H1 (cell line): Measurements from ENCODE around the gene TMEM54. TPM values are rescaled to one million over a fixed set of nuclear protein-coding genes. Genes with fewer than 3 reads are reported as not detected.
A peak's percentile ranks its signal among the peaks of the same experiment; 100 is the strongest.

Experiments used
- BACH1 ChIP-seq: IDR thresholded peaks from 2 replicates; pipeline ENCODE4 v1.6.1; 2012; ENCODE audit warnings: low read length, improper control_type of control experiment
- BRCA1 ChIP-seq: IDR thresholded peaks from 2 replicates; pipeline ENCODE4 v1.6.1; 2012; ENCODE audit warnings: low read depth, low read length, improper control_type of control experiment
- CEBPB ChIP-seq: IDR thresholded peaks from 2 replicates; pipeline ENCODE4 v1.6.1; 2012; ENCODE audit warnings: low read depth, low read length
- CTBP2 ChIP-seq: IDR thresholded peaks from 2 replicates; pipeline ENCODE4 v1.7.0; 2011; ENCODE audit warnings: borderline replicate concordance, mild to moderate bottlenecking, moderate library complexity, mixed read lengths, low read length; ENCODE audit not compliant: insufficient read depth, insufficient read length
- EGR1 ChIP-seq: IDR thresholded peaks from 2 replicates; pipeline ENCODE4 v1.6.1; 2011; ENCODE audit warnings: low read depth, low read length, borderline replicate concordance
- FOSL1 ChIP-seq: IDR thresholded peaks from 2 replicates; pipeline ENCODE4 v1.6.1; 2011; ENCODE audit warnings: mild to moderate bottlenecking, low read depth, low read length, moderate library complexity; ENCODE audit not compliant: insufficient read depth
- GTF2F1 ChIP-seq: IDR thresholded peaks from 2 replicates; pipeline ENCODE4 v1.6.1; 2012; ENCODE audit warnings: low read depth, low read length, improper control_type of control experiment, borderline replicate concordance
- JUND ChIP-seq: IDR thresholded peaks from 2 replicates; pipeline ENCODE4 v1.6.1; 2011; ENCODE audit warnings: mild to moderate bottlenecking, improper control_type of control experiment, low read length
- KDM4A ChIP-seq: IDR thresholded peaks from one replicate; pipeline ENCODE4 v1.7.1; 2012; ENCODE audit warnings: low read depth, mild to moderate bottlenecking, moderate library complexity, low read length, inconsistent platforms; ENCODE audit not compliant: severe bottlenecking
- KDM5A ChIP-seq: fragments of 200-600 bp; IDR thresholded peaks from 2 replicates; pipeline ENCODE4 v1.7.1; 2012; ENCODE audit warnings: mild to moderate bottlenecking, low read length, inconsistent platforms, mixed read lengths
- NRF1 ChIP-seq: IDR thresholded peaks from 2 replicates; pipeline ENCODE4 v1.6.1; 2011; ENCODE audit warnings: mild to moderate bottlenecking, low read depth, low read length, improper control_type of control experiment
- PHF8 ChIP-seq: fragments of 200-600 bp; sonication (generic); conservative IDR thresholded peaks from 2 replicates; pipeline ENCODE4 v1.7.1; 2012; ENCODE audit warnings: low read depth, mild to moderate bottlenecking, inconsistent platforms, low read length, moderate library complexity
- POLR2A ChIP-seq, 2 experiments: IDR thresholded peaks; 1 replicate in 1 of 2; 2 replicates in 1 of 2; pipeline ENCODE4 v1.6.1; 2011; ENCODE audit warnings: low read depth in 2 of 2, low read length in 2 of 2, mild to moderate bottlenecking in 2 of 2; ENCODE audit errors: control extremely low read depth in 1 of 2
- POU5F1 ChIP-seq: IDR thresholded peaks from 2 replicates; pipeline ENCODE4 v1.6.1; 2011; ENCODE audit warnings: low read depth, mild to moderate bottlenecking, low read length, moderate library complexity
- RAD21 ChIP-seq, 2 experiments: IDR thresholded peaks in 1 of 2; conservative IDR thresholded peaks in 1 of 2; 2 replicates each; pipeline ENCODE4 v1.6.1; 2011; ENCODE audit warnings: low read depth in 2 of 2, low read length in 2 of 2, improper control_type of control experiment in 1 of 2, inconsistent platforms in 1 of 2, mild to moderate bottlenecking in 1 of 2, moderate library complexity in 1 of 2
- RBBP5 ChIP-seq: IDR thresholded peaks from 2 replicates; pipeline ENCODE4 v1.7.1; 2012; ENCODE audit warnings: low read depth, mild to moderate bottlenecking, inconsistent platforms, low read length, moderate library complexity, borderline replicate concordance
- RFX5 ChIP-seq: IDR thresholded peaks from 2 replicates; pipeline ENCODE4 v1.6.1; 2011; ENCODE audit warnings: low read depth, low read length, improper control_type of control experiment, borderline replicate concordance
- RXRA ChIP-seq: IDR thresholded peaks from 2 replicates; pipeline ENCODE4 v1.6.1; 2011; ENCODE audit warnings: low read depth, mild to moderate bottlenecking, low read length, moderate library complexity; ENCODE audit not compliant: insufficient read depth
- SP2 ChIP-seq: IDR thresholded peaks from 2 replicates; pipeline ENCODE4 v1.6.1; 2012; ENCODE audit warnings: mild to moderate bottlenecking, low read length, inconsistent platforms
- SP4 ChIP-seq: IDR thresholded peaks from 2 replicates; pipeline ENCODE4 v1.6.1; 2012; ENCODE audit warnings: low read length, inconsistent platforms
- SUZ12 ChIP-seq: fragments of 200-600 bp; sonication (generic); IDR thresholded peaks from 2 replicates; pipeline ENCODE4 v1.6.1; 2012; ENCODE audit warnings: mild to moderate bottlenecking, inconsistent platforms, low read length, moderate library complexity, mixed read lengths
- TEAD4 ChIP-seq: IDR thresholded peaks from 2 replicates; pipeline ENCODE4 v1.6.1; 2012; ENCODE audit warnings: low read depth, low read length, inconsistent platforms, mixed read lengths
- YY1 ChIP-seq: IDR thresholded peaks from 2 replicates; pipeline ENCODE4 v1.6.1; 2011; ENCODE audit warnings: low read depth, mild to moderate bottlenecking, low read length
- polyA plus RNA-seq, 7 experiments: library from polyadenylated mRNA; depleted of rRNA in 3 of 7; stranded (reverse) in 5 of 7; unstranded in 2 of 7; fragments of >200 nt in 5 of 7; fragments of 200-250 nt in 2 of 7; gene quantifications; 1 replicate in 5 of 7; 2 replicates in 1 of 7; 4 replicates in 1 of 7; pipeline versions ENCODE4 v1.2.1 to v1.2.3, GENCODE V29; 2011 to 2013; ENCODE audit warnings: missing spikeins in 2 of 7, mixed read lengths in 2 of 7
- total RNA-seq: library from RNA; stranded (reverse); fragmentation: NEBNext Ultra II Directional; extraction: Animal tissue kit (Norgen Biotek cat#: 25700); gene quantifications from 2 replicates; pipeline ENCODE4 v1.2.1, GENCODE V29; 2021
- TF ChIP-seq, protein P1 (sequence below): IDR thresholded peaks from 2 replicates; pipeline ENCODE4 v1.6.1; 2011; ENCODE audit warnings: low read depth, mild to moderate bottlenecking, low read length; ENCODE audit not compliant: insufficient read depth

Gene TMEM54
- total and polyA plus RNA-seq, 2 of the 8 experiments (the other 6 are each of a cell fraction or from before 2014, with no cell fraction given), result 9.5 to 58.7 TPM

DNA sequence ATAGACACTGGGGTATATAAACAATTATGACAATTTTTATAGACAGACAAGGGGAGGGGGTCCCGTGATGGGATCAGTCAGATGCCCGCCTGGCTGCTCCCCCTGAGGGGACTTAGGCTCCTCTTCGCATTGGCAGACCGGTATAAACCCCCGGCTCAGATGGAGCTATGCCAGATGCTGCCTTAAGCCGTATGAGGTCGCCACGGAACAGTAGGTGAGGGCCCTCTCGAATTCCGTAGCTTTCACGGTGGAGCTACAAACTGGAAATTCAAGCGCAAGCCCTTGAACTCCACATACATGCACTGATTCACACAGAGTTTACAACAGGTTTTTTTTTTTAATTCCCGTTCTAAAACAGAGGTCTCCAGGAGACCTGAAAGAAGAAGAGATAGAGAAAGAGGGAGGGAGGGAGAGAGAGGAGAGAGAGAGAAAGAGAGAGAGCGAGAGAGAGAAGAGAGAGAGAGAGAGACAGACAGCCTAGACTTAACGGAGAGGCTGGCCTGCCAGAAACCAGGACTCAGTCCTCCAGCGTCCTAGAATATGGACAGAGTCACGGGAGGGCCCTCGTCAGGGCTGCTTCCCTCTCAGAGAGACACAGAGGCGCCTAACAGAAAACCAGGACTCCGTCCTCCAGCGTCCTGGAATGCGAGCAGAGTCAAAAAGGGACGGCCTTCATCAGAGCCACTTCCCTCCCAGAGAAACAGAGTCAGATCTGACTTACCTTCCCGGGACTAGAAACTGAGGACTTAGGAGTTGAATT lies 24.4 kb upstream of the TMEM54 start (continued):
- TF ChIP-seq FOSL1 (no peak), JUND (peak; percentile 33; the same call in 1 of the 2 replicates), SUZ12 (peak; percentile 35; the same call in 1 of the 2 replicates), POLR2A (IDR thresholded peaks at IDR 0.05; ENCODE audit: control extremely low read depth in 1 of 2, low read depth in 2 of 2, low read length in 2 of 2) (no peak), KDM4A (peak; percentile 64), RFX5 (no peak), SP4 (no peak), EGR1 (0 out of 2 replicates have a peak, but pooled peaks have one; percentile 42), KDM5A (no peak), PHF8 (no peak), BRCA1 (no peak), CTBP2 (peak; percentile 32), RBBP5 (no peak), TEAD4 (peak; percentile 54; the same call in 1 of the 2 replicates), RXRA (no peak), RAD21 (IDR thresholded peaks at IDR 0.05 in 1 of 2, conservative IDR thresholded peaks at IDR 0.05 in 1 of 2; ENCODE audit: low read depth in 2 of 2, low read length in 2 of 2) (peak; percentile 9 to 49; a peak in 2 of 4 replicates), YY1 (0 out of 2 replicates have a peak, but pooled peaks have one; percentile 20), GTF2F1 (no peak), BACH1 (no peak), POU5F1 (no peak), CEBPB (no peak), SP2 (no peak), NRF1 (no peak)
- TF ChIP-seq, protein P1, sequence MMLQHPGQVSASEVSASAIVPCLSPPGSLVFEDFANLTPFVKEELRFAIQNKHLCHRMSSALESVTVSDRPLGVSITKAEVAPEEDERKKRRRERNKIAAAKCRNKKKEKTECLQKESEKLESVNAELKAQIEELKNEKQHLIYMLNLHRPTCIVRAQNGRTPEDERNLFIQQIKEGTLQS, result no peak
